ENCODE data around the gene KCNN1.
A peak's percentile ranks its signal among the peaks of the same experiment; 100 is the strongest.

Gene KCNN1

GRCh38 chr19:18045307-18046050 is 78.6 kb downstream of the KCNN1 start:
- no peaks in the 10 kb centered on the region for H3K4me1 ChIP-seq (ENCODE audit: control insufficient read depth, insufficient read depth, low read length)
- ChIA-PET POLR2A (interaction anchor here (0.6 kb wide), 2 partner anchors 27 to 230 kb away, joined by 3 to 4 read pairs; no protein-coding TSS in a partner anchor), CTCF (interaction anchor here (0.9 kb wide), 1 partner anchor 38 kb away, joined by 3 read pairs; the partner anchor contains the start of gene ARRDC2)
- H3K36me3 ChIP-seq (ENCODE audit: control insufficient read depth in 2 of 2, insufficient read depth in 1 of 2, low read length in 2 of 2) = no peaks in the 10 kb centered on the region
- no peak overlapping the region for H3K27ac ChIP-seq (ENCODE audit: extremely low read depth, low read depth, low read length)
- TF ChIP-seq ZNF561 (tag by site-specific recombination; IDR thresholded peaks at IDR 0.05; ENCODE audit: borderline replicate concordance) (no peak), SALL2 (tag by site-specific recombination; IDR thresholded peaks at IDR 0.05; ENCODE audit: borderline replicate concordance) (no peak), ZNF585B (tag by site-specific recombination; IDR thresholded peaks at IDR 0.05) (no peak), REST (tag by site-specific recombination; IDR thresholded peaks at IDR 0.05) (no peak), ZNF621 (tag by site-specific recombination; IDR thresholded peaks at IDR 0.05) (no peak), HOXA7 (CRISPR knock-in tag; IDR thresholded peaks at IDR 0.05; ENCODE audit: borderline replicate concordance) (no peak), ZSCAN16 (tag by site-specific recombination; IDR thresholded peaks at IDR 0.05) (no peak), GLI4 (tag by site-specific recombination; IDR thresholded peaks at IDR 0.05) (no peak), ZNF785 (tag by site-specific recombination; IDR thresholded peaks at IDR 0.05) (no peak), ZNF280C (tag by site-specific recombination; IDR thresholded peaks at IDR 0.05) (no peak), MZF1 (tag by site-specific recombination; IDR thresholded peaks at IDR 0.05; ENCODE audit: borderline replicate concordance) (peak; percentile 64; the same call in 1 of the 2 replicates), ZNF514 (tag by site-specific recombination; IDR thresholded peaks at IDR 0.05) (no peak), ZNF623 (tag by site-specific recombination; IDR thresholded peaks at IDR 0.05) (peak; percentile 6; the same call in 1 of the 2 replicates), ZNF792 (tag by site-specific recombination; IDR thresholded peaks at IDR 0.05) (0 out of 2 replicates have a peak, but pooled peaks have one; percentile 43), SP7 (tag by site-specific recombination; IDR thresholded peaks at IDR 0.05) (no peak), ZBTB7A (tag by site-specific recombination; IDR thresholded peaks at IDR 0.05; ENCODE audit: low read depth) (no peak), ZNF747 (tag by site-specific recombination; IDR thresholded peaks at IDR 0.05) (no peak)
- no peak overlapping the region for H3K4me3 ChIP-seq (ENCODE audit: low read depth, low read length)
- no peaks in the 10 kb centered on the region for H3K9me3 ChIP-seq (ENCODE audit: control insufficient read depth, insufficient read depth, low read depth, low read length)

- no peaks in the 10 kb centered on the region for H3K4me1 ChIP-seq (ENCODE audit: control insufficient read depth, insufficient read depth, low read length)
- H3K4me3 ChIP-seq (ENCODE audit: low read depth, low read length) = no peak overlapping the region
- CTCF ChIA-PET = interaction anchor here (0.9 kb wide), 1 partner anchor 39 kb away, joined by 3 read pairs; the partner anchor contains the start of gene ARRDC2
- no peaks in the 10 kb centered on the region for H3K9me3 ChIP-seq (ENCODE audit: control insufficient read depth, insufficient read depth, low read depth, low read length)
- H3K36me3 ChIP-seq (ENCODE audit: control insufficient read depth in 2 of 2, insufficient read depth in 1 of 2, low read length in 2 of 2) = no peaks in the 10 kb centered on the region
- POLR2A ChIA-PET = interaction anchor here (0.6 kb wide), 1 partner anchor 28 kb away, joined by 3 read pairs; no protein-coding TSS in a partner anchor
- no peak overlapping the region for H3K27ac ChIP-seq (ENCODE audit: extremely low read depth, low read depth, low read length)
- no peak for TF ChIP-seq ZNF138 (tag by site-specific recombination; IDR thresholded peaks at IDR 0.05; ENCODE audit: borderline replicate concordance)
- 0 out of 2 replicates have a peak, but pooled peaks have one; percentile 60 for TF ChIP-seq ZSCAN23 (tag by site-specific recombination; IDR thresholded peaks at IDR 0.05)
- TF ChIP-seq HIC1 (tag by site-specific recombination; IDR thresholded peaks at IDR 0.05) = peak; percentile 54; the same call in 1 of the 2 replicates
- 0 out of 2 replicates have a peak, but pooled peaks have one; percentile 42 for TF ChIP-seq ZNF2 (tag by site-specific recombination; IDR thresholded peaks at IDR 0.05)
- peak; percentile 33; the same call in 1 of the 2 replicates for TF ChIP-seq ZBTB17 (tag by site-specific recombination; IDR thresholded peaks at IDR 0.05)
- peak; percentile 53; the same call in 1 of the 2 replicates for TF ChIP-seq ZFP69B (tag by site-specific recombination; IDR thresholded peaks at IDR 0.05)
- TF ChIP-seq SCRT2 (tag by site-specific recombination; IDR thresholded peaks at IDR 0.05) = no peak
- no peak for TF ChIP-seq SETDB1 (IDR thresholded peaks at IDR 0.05; ENCODE audit: insufficient read length, low read length)
- TF ChIP-seq ZBTB48 (tag by site-specific recombination; IDR thresholded peaks at IDR 0.05) = peak; percentile 58; the same call in 1 of the 2 replicates
Observed at GRCh38 chr19:18046059-18046718, 79.3 kb downstream of the KCNN1 start.

Data from HEK293 (cell line).